ENCODE measurements around the gene ATP11B.

The ATP11B gene

DNA sequence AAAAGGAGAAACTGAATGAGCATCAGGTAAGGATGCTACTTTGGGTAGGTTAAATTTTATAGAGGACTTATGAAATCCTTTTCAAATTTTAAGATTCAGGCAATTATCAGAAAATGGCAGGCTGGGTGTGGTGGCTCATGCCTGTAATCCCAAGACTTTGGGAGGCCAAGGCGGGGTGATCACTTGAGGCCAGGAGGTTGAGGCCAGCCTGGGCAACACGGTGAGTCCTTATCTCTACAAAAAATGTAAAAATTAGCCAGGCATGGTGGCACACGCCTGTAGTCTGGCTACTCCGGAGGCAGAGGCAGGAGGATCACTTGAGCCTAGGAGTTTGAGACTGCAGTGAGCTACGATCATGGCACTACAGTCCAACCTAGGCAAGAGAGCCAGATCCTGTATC, 163.9 kb downstream of the ATP11B start:
- DNase-seq (ENCODE audit: low read depth) = no peak

DNA sequence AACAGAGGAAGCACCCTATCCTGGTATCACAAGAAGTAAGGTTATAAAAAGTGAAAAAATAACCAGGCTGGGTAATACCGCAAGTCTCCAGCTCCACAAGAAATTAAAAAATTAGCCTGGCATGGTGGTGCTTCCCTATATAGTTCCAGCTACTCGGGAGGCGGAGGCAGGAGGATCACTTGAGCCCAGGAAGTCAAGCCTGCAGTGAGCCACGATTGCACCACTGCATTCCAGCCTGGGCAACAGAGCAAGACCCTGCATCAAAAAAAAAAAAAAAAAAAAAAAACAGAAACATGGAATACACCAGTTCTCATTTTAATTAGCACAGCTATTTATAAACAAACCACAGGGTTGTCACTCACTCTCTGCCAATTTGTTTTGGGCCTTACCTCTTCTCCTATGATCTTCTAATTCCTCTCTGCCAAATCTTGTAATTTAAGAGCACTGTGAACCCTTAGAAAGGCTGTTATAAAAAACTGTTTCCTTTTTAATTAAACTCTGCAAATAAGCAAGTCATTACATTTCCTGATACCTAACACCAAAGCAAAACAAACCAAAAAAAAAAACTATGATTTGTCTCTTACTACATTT, 164.5 kb downstream of the ATP11B start:
- no peak for DNase-seq (ENCODE audit: low read depth)

DNA sequence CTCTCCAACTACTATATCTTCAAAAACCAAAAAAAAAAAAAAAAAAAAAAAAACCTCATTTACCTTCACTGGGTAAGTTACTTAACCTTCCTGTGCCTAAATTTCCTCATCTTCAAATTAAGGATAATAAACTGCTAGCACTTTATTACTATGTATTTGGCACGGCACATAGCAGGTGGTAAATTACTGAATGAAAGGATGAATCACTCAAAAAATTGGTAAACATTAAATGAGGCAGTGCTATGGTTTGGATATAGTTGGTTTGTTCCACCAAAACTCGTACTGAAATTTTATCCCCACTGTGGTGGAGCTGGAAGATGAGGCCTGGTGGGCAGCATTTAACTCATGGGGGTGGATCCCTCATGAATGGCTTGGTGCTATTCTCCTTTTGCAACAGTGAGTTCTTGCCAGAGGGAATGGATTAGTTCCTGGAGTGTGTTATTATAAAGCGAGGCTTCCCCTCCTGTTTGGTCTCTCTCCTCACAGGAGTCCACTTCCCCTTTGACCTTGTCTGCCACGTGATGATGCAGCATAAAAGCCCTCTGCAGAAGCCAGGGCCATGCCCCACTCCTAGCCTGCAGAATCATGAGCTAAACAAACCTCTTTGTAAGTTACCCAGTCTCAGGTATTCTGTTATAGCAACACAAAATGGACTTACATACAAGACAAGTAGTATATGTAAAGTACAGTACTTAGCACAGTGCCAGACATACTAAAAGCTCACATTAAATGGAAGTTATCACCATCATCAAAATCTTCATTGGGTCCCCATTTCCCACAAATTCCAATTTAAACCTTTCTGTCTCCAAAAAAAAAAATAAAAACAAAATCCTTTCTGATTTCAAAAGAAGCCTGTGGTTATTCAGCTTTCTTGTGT, 166.4 kb downstream of the ATP11B start:
- no peak for DNase-seq (ENCODE audit: low read depth)

DNA sequence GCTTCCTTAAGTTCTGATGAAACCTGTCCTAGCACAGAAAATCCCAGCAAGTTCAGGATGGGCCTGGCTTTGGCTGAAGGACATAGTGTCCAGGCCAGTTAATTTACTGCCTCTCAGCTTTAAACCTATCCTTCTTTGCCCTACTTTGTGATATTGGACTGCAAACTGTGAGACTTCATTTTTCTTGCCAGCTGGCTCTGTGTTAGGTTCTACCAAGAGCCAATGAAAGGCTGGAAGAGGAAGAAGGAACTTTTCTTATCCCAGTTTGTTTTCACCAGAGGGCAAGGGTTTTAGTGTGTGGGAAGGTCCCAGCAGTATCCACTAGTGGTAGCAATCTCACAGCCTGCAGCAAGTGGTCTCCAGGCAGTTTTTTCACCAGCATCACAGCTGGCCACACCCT, 168.9 kb downstream of the ATP11B start:
- DNase-seq (ENCODE audit: low read depth) = no peak

DNA sequence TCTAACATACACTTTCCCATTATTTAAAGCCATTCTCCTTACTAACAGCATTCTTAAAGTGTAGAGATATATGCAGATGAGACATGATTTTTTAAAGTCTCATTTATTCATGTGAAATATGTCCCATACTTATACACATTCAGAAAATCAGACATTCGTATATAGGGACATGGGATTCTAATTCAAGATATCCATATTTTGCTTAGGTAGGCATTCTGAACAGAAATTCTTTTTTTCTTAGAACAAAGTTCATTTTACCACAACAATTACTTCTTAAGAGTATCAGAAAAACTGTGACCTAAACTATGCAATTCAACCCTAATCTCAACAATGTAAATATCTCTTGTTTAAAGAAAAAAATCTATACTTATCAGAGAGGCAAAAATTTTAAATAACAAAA, 170.9 kb downstream of the ATP11B start:
- DNase-seq (ENCODE audit: low read depth) = no peak

DNA sequence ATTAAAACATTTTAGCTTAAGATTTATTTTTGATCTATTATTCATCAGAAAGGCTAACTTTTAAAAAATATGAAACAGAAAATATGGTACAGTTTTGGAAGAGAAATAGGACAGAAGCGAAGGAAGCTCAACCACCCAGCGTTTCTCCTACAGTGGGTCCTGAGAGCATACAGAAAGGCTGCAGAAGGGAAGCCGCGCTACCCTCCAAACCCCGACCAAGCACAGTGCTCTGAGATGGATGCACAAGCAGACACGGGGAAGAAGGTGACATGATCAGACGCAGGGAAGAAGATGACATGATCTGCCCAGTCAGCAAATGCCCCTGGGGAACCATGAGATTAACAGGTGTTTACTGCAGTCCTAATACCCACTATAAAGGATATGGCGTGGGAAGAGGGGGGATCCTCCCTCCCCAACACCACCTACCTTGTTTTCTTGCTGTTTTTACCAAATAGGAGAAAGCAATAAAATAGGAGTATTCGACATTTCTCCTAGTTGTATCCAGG, 172.6 kb downstream of the ATP11B start:
- DNase-seq (ENCODE audit: low read depth) = no peak

DNA sequence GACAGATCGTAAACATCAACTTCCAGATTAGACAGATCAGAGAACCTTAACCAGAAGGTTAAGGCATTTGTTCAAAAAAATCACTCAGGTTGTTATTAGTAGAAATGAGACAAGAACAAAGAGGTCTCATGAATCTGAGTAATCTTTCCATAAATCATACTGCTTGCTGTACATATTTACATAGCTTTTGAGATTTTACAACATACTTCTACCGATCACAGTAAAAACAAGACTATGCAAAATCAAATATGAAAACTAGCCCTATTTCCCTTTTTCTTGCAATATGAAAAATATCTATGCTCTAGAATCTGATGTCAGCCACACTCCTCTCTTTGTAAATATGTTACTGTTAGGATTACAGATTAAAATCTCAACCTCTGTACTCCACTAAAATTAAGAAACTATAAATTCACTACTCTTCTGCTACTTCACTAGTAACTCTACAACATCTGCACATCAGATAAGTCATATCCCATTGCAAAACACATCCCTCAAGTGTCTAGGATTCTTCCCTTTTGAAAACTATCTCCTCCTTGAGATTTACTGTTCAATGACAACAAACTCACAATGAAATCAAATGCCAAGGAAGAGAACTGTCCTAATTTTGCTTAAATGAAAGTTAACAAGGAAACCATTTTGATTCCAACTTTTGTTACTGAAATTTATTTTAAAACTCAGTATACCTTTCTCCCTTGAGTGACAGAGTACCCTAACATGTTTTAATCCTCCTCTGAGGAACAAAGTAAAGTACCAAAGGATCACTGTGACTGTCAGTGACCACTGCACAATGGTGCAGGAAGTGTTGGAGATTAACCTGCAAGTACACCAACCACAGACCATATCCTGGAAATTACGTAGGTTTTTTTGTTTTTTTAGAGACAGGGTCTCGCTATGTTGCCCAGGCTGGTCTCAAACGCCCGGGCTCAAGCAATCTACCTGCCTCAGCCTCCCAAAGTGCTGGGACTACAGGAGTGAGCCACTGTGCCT, 174.2 kb downstream of the ATP11B start:
- DNase-seq (ENCODE audit: low read depth) = peak; percentile 15

DNA sequence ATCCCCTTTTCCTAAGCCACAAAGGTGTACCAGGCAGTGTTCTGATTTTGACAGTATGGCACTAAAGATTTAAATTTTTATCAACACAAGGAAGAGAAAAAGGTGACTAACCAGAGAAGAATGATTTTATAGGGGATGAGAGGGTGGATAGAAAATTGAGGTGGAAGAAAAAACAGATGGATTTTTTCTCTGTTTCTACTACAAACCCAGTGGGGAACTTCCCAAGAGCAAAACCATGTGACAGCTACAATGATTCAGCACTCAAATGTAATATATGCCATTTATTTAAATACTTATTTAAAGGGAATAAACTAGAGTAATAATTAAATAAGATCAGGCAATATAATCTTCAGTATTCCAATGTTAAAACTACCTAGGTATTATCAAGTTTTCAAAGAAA, 176.0 kb downstream of the ATP11B start:
- peak; percentile 76 for DNase-seq (ENCODE audit: low read depth)

DNA sequence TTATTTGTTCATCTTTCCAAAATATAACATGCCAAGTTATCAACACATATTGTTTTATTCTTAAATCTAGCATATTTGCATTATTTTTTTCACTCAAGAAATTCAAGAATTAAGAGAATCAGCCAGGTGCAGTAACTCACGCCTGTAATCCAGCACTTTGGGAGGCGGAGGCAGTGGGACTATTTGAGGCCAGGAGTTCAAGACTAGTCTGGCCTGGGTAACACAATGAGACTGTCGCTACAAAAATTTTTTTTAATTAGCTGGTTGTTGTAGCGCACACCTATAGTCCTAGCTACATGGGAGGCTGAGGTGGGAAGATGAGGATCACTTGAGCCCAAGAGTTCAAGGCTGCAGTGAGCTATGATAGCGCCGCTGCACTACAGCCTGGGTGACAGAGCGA, 176.5 kb downstream of the ATP11B start:
- no peak for DNase-seq (ENCODE audit: low read depth)

DNA sequence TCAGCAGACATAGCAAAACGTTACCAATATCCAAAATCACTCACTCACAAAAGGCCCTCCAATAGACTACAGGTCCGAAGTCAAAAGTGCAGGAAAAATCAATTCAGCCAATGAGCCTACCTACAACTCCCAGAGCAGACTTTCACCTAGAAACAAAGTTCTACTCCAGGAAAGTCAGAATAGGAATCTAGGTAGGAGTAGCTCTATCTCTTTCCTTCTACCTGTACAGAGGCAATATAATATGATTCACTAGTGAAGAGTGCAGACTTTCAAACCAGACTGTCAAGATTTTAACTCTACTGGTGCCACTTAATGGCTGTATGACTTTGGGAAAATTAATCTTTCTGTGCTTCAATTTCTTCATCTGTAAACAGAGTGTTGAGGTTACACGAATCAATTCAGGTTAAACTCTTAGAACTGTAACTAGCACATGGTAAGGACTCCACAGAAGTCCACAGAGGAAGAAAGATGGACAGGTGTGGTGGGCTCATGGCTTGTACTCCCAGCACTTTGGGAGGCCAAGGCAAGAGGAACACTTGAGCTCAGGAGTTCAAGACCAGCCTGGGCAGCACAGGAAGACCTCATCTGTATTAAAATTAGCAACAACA, 177.6 kb downstream of the ATP11B start:
- DNase-seq (ENCODE audit: low read depth) = no peak
